SK-N-SH (cell line): ENCODE measurements around the gene NCF2. TPM values are rescaled to one million over a fixed set of nuclear protein-coding genes. Genes with fewer than 3 reads are reported as not detected.

ENCODE experiments used
- CTCF ChIA-PET: fragments of 300-600, 350-600 bp; formaldehyde crosslinking; extraction: SDS; loops from one replicate; lab custom pipeline; 2021; lab: Yijun Ruan, JAX
- POLR2A ChIA-PET: fragments of 350-600 bp; sonication (Branson Sonifier 250); formaldehyde crosslinking; extraction: SDS; loops from one replicate; lab custom pipeline; 2020; ENCODE audit warnings: antibody characterized with exemption, inconsistent platforms; lab: Yijun Ruan, JAX
- DNase-seq: peaks from one replicate; pipeline ENCODE4 v3.0.0; 2012
- H2AFZ ChIP-seq: fragments of 200-600 bp; sonication (generic); 2 replicates; pipeline ENCODE4 v1.8.1; 2016; ENCODE audit warnings: antibody characterized with exemption, mild to moderate bottlenecking, low read depth
- H3F3A ChIP-seq: fragments of 200-600 bp; sonication (generic); replicated peaks from 2 replicates; pipeline ENCODE3; 2016; ENCODE audit warnings: antibody characterized with exemption, mild to moderate bottlenecking; ENCODE audit not compliant: insufficient read depth
- H3K27ac ChIP-seq, 2 experiments: fragments of 200-500 bp in 1 of 2; fragments of 200-600 bp in 1 of 2; sonication (Bioruptor generic) in 1 of 2; sonication (generic), shearing (Covaris generic) in 1 of 2; 2 replicates each; pipeline versions ENCODE4 v1.5.1 to v1.6.1; 2014 to 2016; ENCODE audit warnings: low read depth in 2 of 2, inconsistent platforms in 1 of 2, low read length in 1 of 2, mild to moderate bottlenecking in 1 of 2, mixed read lengths in 1 of 2
- H3K27me3 ChIP-seq: fragments of 200-600 bp; sonication (generic), shearing (Covaris generic); 2 replicates; pipeline ENCODE4 v1.6.1; 2016; ENCODE audit warnings: mixed run types; ENCODE audit not compliant: insufficient read depth
- H3K36me3 ChIP-seq, 2 experiments: fragments of 200-500 bp in 1 of 2; fragments of 200-600 bp in 1 of 2; sonication (Bioruptor generic) in 1 of 2; sonication (generic) in 1 of 2; replicated peaks in 1 of 2; 2 replicates each; pipeline versions ENCODE3 to v1.5.1; 2014 to 2016; ENCODE audit warnings: low read length in 1 of 2, mild to moderate bottlenecking in 1 of 2; ENCODE audit not compliant: insufficient read depth in 2 of 2, control insufficient read depth in 1 of 2
- H3K4me1 ChIP-seq, 2 experiments: fragments of 200-500 bp in 1 of 2; fragments of 200-600 bp in 1 of 2; sonication (Bioruptor generic) in 1 of 2; sonication (generic), shearing (Covaris generic) in 1 of 2; 2 replicates each; pipeline versions ENCODE4 v1.5.1 to v1.6.1; 2014 to 2016; ENCODE audit warnings: low read depth in 1 of 2, low read length in 1 of 2, mixed run types in 1 of 2; ENCODE audit not compliant: insufficient read depth in 2 of 2, control insufficient read depth in 1 of 2
- H3K4me2 ChIP-seq: fragments of 200-600 bp; sonication (generic), shearing (Covaris generic); 2 replicates; pipeline ENCODE4 v1.6.1; 2017; ENCODE audit warnings: mixed run types
- H3K4me3 ChIP-seq, 2 experiments: fragments of 200-500 bp in 1 of 2; fragments of 200-600 bp in 1 of 2; sonication (Bioruptor generic) in 1 of 2; sonication (generic), shearing (Covaris generic) in 1 of 2; 2 replicates each; pipeline versions ENCODE4 v1.5.1 to v1.8.1; 2014 to 2016; ENCODE audit warnings: low read depth in 2 of 2, inconsistent platforms in 1 of 2, low read length in 1 of 2, mild to moderate bottlenecking in 1 of 2, mixed read lengths in 1 of 2, moderate library complexity in 1 of 2
- H3K79me2 ChIP-seq: fragments of 200-600 bp; sonication (generic); 2 replicates; pipeline ENCODE4 v1.8.1; 2017; ENCODE audit warnings: mild to moderate bottlenecking; ENCODE audit not compliant: insufficient read depth
- H3K9ac ChIP-seq: fragments of 200-600 bp; sonication (generic); 2 replicates; pipeline ENCODE4 v1.6.1; 2017; ENCODE audit warnings: mixed run types
- H3K9me2 ChIP-seq: fragments of 200-600 bp; sonication (generic); 2 replicates; pipeline ENCODE4 v1.6.1; 2017; ENCODE audit warnings: mixed run types
- H3K9me3 ChIP-seq: fragments of 200-600 bp; sonication (generic); 2 replicates; pipeline ENCODE4 v1.6.1; 2017; ENCODE audit warnings: mixed run types, mild to moderate bottlenecking, moderate library complexity
- H4K20me1 ChIP-seq: fragments of 200-600 bp; sonication (generic); 2 replicates; pipeline ENCODE4 v1.6.1; 2017; ENCODE audit warnings: mild to moderate bottlenecking, mixed run types; ENCODE audit not compliant: insufficient read depth
- CHD2 ChIP-seq: fragments of 150-350 bp; IDR thresholded peaks from 2 replicates; pipeline ENCODE4 v1.6.1; 2018; ENCODE audit warnings: low read length; ENCODE audit not compliant: partially characterized antibody
- ELF1 ChIP-seq: IDR thresholded peaks from 2 replicates; pipeline ENCODE4 v1.4.0; 2012
- FOSL2 ChIP-seq: IDR thresholded peaks from 2 replicates; pipeline ENCODE4 v1.4.0; 2012; ENCODE audit warnings: low read depth, mild to moderate bottlenecking, moderate library complexity, borderline replicate concordance
- FOXM1 ChIP-seq: IDR thresholded peaks from 2 replicates; pipeline ENCODE4 v1.4.0; 2012; ENCODE audit warnings: low read depth, mild to moderate bottlenecking
- GATA2 ChIP-seq: sonication (generic); formaldehyde crosslinking; IDR thresholded peaks from 2 replicates; pipeline ENCODE4 v1.5.0; 2020; ENCODE audit warnings: mild to moderate bottlenecking, missing genetic modification reagents
- JUND ChIP-seq: IDR thresholded peaks from 2 replicates; pipeline ENCODE4 v1.4.0; 2012
- NRF1 ChIP-seq: IDR thresholded peaks from 2 replicates; pipeline ENCODE4 v1.6.1; 2012; ENCODE audit warnings: low read depth, mild to moderate bottlenecking, low read length
- POLR2AphosphoS5 ChIP-seq: IDR thresholded peaks from 2 replicates; pipeline ENCODE4 v1.6.1; 2012; ENCODE audit warnings: low read depth, low read length
- RCOR1 ChIP-seq: fragments of 150-350 bp; IDR thresholded peaks from 2 replicates; pipeline ENCODE4 v1.6.1; 2017; ENCODE audit warnings: antibody characterized with exemption, low read length
- RFX5 ChIP-seq: IDR thresholded peaks from 2 replicates; pipeline ENCODE4 v1.6.1; 2012; ENCODE audit warnings: mild to moderate bottlenecking, improper control_type of control experiment, low read length
- SIN3A ChIP-seq: IDR thresholded peaks from 2 replicates; pipeline ENCODE4 v1.6.1; 2012; ENCODE audit warnings: low read depth, mild to moderate bottlenecking, low read length, moderate library complexity, borderline replicate concordance
- SMC3 ChIP-seq: IDR thresholded peaks from 2 replicates; pipeline ENCODE4 v1.6.1; 2012; ENCODE audit warnings: low read depth, low read length, improper control_type of control experiment
- TAF1 ChIP-seq: IDR thresholded peaks from 2 replicates; pipeline ENCODE4 v1.6.1; 2012; ENCODE audit warnings: low read depth, mild to moderate bottlenecking, low read length, moderate library complexity, borderline replicate concordance
- TCF12 ChIP-seq: IDR thresholded peaks from 2 replicates; pipeline ENCODE4 v1.4.0; 2012
- TEAD4 ChIP-seq: IDR thresholded peaks from 2 replicates; pipeline ENCODE4 v1.4.0; 2012; ENCODE audit warnings: mild to moderate bottlenecking, borderline replicate concordance; ENCODE audit not compliant: insufficient read depth
- ZBTB33 ChIP-seq: IDR thresholded peaks from 2 replicates; pipeline ENCODE4 v1.4.0; 2012; ENCODE audit warnings: low read depth, borderline replicate concordance
- WGBS: methylation state at CpG from one replicate; pipeline ENCODE4 v1.1.6; 2017; ENCODE audit warnings: low lambda C conversion rate; 5-methylcytosine and 5-hydroxymethylcytosine counted together
- polyA plus RNA-seq, 3 experiments: library from polyadenylated mRNA; depleted of rRNA; stranded (reverse); fragments of >200 nt; gene quantifications; 2 replicates each; pipeline ENCODE4 v1.2.3, GENCODE V29; 2012
- TF ChIP-seq, protein P1 (sequence below): IDR thresholded peaks from 2 replicates; pipeline ENCODE4 v1.4.0; 2012; ENCODE audit warnings: low read depth, borderline replicate concordance
- TF ChIP-seq, protein P2 (sequence below): fragments of 150-350 bp; IDR thresholded peaks from 2 replicates; pipeline ENCODE4 v1.6.1; 2017; ENCODE audit warnings: antibody characterized with exemption, low read length, low read depth, borderline replicate concordance

NCF2 gene
- polyA plus RNA-seq, 1 of the 3 experiments (the other 2 are of a cell fraction) = 2.0 TPM

DNA sequence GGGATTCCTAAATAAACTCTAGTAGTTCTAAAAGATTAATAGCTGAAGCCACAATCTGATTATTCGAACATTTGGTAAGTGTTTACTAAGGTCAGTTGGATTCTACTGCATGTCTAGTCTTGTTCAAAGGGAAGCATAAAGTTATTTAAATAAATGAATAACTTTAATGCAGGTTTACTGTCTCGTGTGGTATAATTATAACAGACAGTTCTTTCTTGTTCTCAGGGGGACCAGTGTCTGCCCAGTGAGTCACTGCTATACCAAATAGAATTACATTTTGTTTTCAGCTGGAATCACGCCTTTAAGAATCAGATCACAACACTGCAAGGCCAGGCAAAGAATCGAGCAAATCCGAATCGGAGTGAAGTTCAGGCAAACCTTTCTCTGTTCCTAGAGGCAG lies 72.9 kb downstream of the NCF2 start:
- H3K79me2 ChIP-seq = peaks cover 16% of the 10 kb centered on the region
- no peak overlapping the region for H3K9ac ChIP-seq
- no peak overlapping the region for H3K4me2 ChIP-seq
- POLR2A ChIA-PET = no interaction called here
- no peak overlapping the region for H3K27ac ChIP-seq
- no peaks in the 10 kb centered on the region for H3K9me2 ChIP-seq
- H2AFZ ChIP-seq = no peak overlapping the region
- WGBS = 92% methylated on average over 6 of the region's 6 CpGs
- H3F3A ChIP-seq = peaks cover 12% of the 10 kb centered on the region
- TF ChIP-seq RCOR1 (no peak), ZBTB33 (no peak), ELF1 (no peak), TCF12 (no peak)
- DNase-seq = no peak
- H3K27me3 ChIP-seq = no peaks in the 10 kb centered on the region
- H4K20me1 ChIP-seq = peaks cover 13% of the 10 kb centered on the region; the same call in 1 of the 2 replicates
- no peaks in the 10 kb centered on the region for H3K9me3 ChIP-seq
- H3K4me1 ChIP-seq = peaks cover 0 to 13% of the 10 kb centered on the region in 2 experiments; a peak in 2 of 4 replicates
- peaks cover 49 to 52% of the 10 kb centered on the region in 2 experiments for H3K36me3 ChIP-seq
- no peak overlapping the region for H3K4me3 ChIP-seq
- CTCF ChIA-PET = interaction anchor here (0.9 to 1.4 kb wide), 2 partner anchors 18 to 25 kb away, joined by 3 read pairs; no protein-coding TSS in a partner anchor

DNA sequence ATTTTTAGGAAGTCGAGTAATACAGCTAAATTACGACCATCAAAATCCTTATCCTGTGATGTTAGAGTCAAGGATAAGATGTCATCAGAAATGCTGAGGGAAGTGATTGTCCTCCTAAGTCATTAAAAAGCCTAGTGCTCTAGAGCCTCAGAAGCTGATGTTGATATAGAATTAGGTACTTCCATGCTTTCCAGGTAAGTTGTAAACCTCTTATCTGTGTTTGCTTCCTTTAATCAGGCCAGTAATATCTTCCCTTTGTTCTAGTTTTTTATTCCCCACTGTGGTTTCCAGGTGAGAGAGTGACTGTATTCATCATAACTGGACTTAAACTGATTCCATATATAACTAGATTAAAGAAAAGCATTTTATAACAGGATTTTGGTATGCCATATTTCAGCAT lies 73.5 kb downstream of the NCF2 start:
- H3K9me3 ChIP-seq = no peaks in the 10 kb centered on the region
- no peaks in the 10 kb centered on the region for H3K9me2 ChIP-seq
- 100% methylated on average over 2 of the region's 2 CpGs for WGBS
- no peak overlapping the region for H2AFZ ChIP-seq
- H3K4me2 ChIP-seq = no peak overlapping the region
- CTCF ChIA-PET = interaction anchor here (1.4 kb wide), 1 partner anchor 18 kb away, joined by 3 read pairs; no protein-coding TSS in a partner anchor
- H3K4me1 ChIP-seq = peaks cover 0 to 13% of the 10 kb centered on the region in 2 experiments; a peak in 2 of 4 replicates
- no peak for TF ChIP-seq SIN3A
- TF ChIP-seq POLR2AphosphoS5 = no peak
- TF ChIP-seq FOXM1 = no peak
- no peak for TF ChIP-seq JUND
- TF ChIP-seq, protein P1, sequence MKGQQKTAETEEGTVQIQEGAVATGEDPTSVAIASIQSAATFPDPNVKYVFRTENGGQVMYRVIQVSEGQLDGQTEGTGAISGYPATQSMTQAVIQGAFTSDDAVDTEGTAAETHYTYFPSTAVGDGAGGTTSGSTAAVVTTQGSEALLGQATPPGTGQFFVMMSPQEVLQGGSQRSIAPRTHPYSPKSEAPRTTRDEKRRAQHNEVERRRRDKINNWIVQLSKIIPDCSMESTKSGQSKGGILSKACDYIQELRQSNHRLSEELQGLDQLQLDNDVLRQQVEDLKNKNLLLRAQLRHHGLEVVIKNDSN = no peak
- no peak for TF ChIP-seq RCOR1
- TF ChIP-seq, protein P2, sequence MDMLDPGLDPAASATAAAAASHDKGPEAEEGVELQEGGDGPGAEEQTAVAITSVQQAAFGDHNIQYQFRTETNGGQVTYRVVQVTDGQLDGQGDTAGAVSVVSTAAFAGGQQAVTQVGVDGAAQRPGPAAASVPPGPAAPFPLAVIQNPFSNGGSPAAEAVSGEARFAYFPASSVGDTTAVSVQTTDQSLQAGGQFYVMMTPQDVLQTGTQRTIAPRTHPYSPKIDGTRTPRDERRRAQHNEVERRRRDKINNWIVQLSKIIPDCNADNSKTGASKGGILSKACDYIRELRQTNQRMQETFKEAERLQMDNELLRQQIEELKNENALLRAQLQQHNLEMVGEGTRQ = no peak
- no peak for TF ChIP-seq TAF1
- TF ChIP-seq RFX5 = no peak
- TF ChIP-seq SMC3 = no peak
- TF ChIP-seq FOSL2 = no peak
- no peak for TF ChIP-seq NRF1
- TF ChIP-seq CHD2 = no peak
- TF ChIP-seq TEAD4 = no peak
- TF ChIP-seq ZBTB33 = no peak
- no peak for TF ChIP-seq GATA2
- TF ChIP-seq, all 33 proteins: peak for 0
- peaks cover 49 to 52% of the 10 kb centered on the region in 2 experiments for H3K36me3 ChIP-seq
- no peak overlapping the region for H3K27ac ChIP-seq
- no peaks in the 10 kb centered on the region for H3K27me3 ChIP-seq
- H3K79me2 ChIP-seq = peaks cover 20% of the 10 kb centered on the region
- no peak for DNase-seq
- peaks cover 12% of the 10 kb centered on the region for H3F3A ChIP-seq
- POLR2A ChIA-PET = no interaction called here
- H3K9ac ChIP-seq = no peak overlapping the region
- peaks cover 15% of the 10 kb centered on the region for H4K20me1 ChIP-seq
- no peak overlapping the region for H3K4me3 ChIP-seq
